ENCODE data around the gene MRPL34.

The MRPL34 gene

GRCh38 chr19:17311455-17312188 lies 6.0 kb downstream of the MRPL34 start:
- no peak for DNase-seq

- no peak for DNase-seq
Observed at GRCh38 chr19:17312189-17313113, 6.8 kb downstream of the MRPL34 start.

- no peak for DNase-seq
Observed at GRCh38 chr19:17314007-17314593, 8.4 kb downstream of the MRPL34 start.

- no peak for DNase-seq
Observed at GRCh38 chr19:17318966-17319365, 13.3 kb downstream of the MRPL34 start.

GRCh38 chr19:17319473-17320238 lies 14.0 kb downstream of the MRPL34 start:
- no peak for DNase-seq

GRCh38 chr19:17320435-17320834 lies 14.8 kb downstream of the MRPL34 start:
- no peak for DNase-seq

- no peak for DNase-seq
Observed at GRCh38 chr19:17321655-17322489, 16.2 kb downstream of the MRPL34 start.

- DNase-seq = no peak
Observed at GRCh38 chr19:17322854-17323253, 17.2 kb downstream of the MRPL34 start.

- no peak for DNase-seq
Observed at GRCh38 chr19:17323300-17323963, 17.8 kb downstream of the MRPL34 start.

- no peak for DNase-seq
Observed at GRCh38 chr19:17323964-17324332, 18.3 kb downstream of the MRPL34 start.

GRCh38 chr19:17324357-17325114 lies 18.9 kb downstream of the MRPL34 start:
- DNase-seq = no peak

- no peak for DNase-seq
Observed at GRCh38 chr19:17325133-17325532, 19.5 kb downstream of the MRPL34 start.

- DNase-seq = no peak
Observed at GRCh38 chr19:17325881-17326594, 20.4 kb downstream of the MRPL34 start.

- DNase-seq = no peak
Observed at GRCh38 chr19:17326595-17326966, 20.9 kb downstream of the MRPL34 start.

- no peak for DNase-seq
Observed at GRCh38 chr19:17327068-17327653, 21.5 kb downstream of the MRPL34 start.

GRCh38 chr19:17327654-17328516 lies 22.2 kb downstream of the MRPL34 start:
- no peak for DNase-seq

GRCh38 chr19:17328517-17329365 lies 23.1 kb downstream of the MRPL34 start:
- DNase-seq = no peak

Data from cerebellar nuclear complex (tissue), 1 donor.